CD4-positive, alpha-beta T cell treated with Interleukin-21 for 1 hour (primary cell): ENCODE data around the gene TULP4.
"Not testable (repeated sequence)": the region's sequence is repeated elsewhere in the genome, so short reads cannot be mapped to it uniquely, and the experiment has no call there.

Experiments used
- DNase-seq: peaks from one replicate; pipeline ENCODE4 v3.0.0-alpha.2; 2020

TULP4 gene

DNA sequence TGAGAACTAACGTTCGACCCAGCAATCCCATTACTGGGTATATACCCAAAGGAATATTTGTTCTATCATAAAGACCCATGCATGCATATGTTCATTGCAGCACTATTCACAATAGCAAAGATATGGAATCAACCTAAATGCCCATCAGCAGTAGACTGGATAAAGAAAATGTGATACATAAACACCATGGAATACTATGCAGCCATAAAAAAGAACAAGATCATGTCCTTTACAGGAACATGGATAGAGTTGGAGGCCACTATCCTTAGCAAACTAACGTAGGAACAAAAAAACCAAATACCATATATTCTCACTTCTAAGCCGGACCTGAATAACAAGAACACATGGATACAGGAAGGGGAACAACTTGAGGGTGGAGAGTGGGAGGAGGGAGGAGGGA is 165.5 kb downstream of the TULP4 start:
- DNase-seq: not testable (repeated sequence)

- DNase-seq: no peak
Observed at GRCh38 chr6:158480989-158481388, 168.7 kb downstream of the TULP4 start.

DNA sequence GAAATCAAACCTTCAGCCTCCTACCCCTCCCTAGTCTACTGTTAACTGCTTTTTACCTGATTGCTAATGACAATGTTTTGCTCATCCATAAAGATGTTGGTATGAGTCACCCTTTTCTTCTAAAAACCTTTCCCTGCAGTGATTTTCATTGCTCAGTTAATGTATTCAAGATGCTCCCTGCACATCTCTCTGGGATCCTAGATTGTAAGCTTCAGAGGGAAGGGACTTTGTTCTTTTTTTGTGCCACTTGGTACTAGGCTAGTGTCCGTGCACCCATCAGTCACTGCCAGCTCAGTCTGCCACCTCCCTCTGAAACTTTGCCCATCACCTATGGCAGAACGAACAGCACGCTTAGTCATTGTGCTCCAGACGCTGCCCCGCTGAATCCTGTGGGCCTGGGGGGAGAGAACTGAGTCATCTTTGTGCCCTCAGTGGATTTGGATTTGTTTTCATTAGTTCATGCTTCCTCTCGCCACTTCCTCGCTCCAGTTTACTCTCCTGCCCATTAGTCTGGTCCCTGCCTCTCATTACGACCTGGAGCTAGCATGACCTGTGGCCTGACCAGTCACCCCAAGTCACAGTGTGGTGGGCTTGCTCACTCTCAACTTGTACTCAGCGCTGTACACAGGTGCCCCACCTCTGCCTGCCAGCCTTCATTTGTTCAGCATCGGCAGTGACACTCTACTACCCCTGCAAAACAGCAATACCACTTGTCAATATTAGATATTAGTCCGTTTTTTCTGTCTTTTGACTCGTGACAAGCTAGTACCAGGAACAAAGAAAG is 169.6 kb downstream of the TULP4 start:
- DNase-seq: no peak

GRCh38 chr6:158485431-158485830 is 173.2 kb downstream of the TULP4 start:
- DNase-seq: no peak

DNA sequence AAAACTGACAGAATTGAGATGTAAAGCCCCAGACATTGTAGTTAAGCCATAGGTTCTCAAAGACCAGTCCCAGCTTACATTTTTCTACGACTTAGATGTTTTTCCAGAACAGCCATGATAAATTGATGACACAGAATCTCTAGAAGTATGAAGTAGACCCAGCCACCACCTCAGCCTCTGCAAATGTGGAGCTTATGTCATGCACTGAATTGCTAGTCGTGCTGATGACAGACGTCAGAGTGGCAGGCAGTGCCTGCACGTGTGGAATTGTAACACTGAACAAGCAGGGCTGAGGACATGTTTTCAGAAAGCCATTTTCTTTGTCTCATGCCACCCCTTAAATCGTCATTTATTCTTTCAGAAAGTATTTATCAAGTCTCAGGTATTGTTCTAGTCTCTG is 175.2 kb downstream of the TULP4 start:
- DNase-seq: no peak

DNA sequence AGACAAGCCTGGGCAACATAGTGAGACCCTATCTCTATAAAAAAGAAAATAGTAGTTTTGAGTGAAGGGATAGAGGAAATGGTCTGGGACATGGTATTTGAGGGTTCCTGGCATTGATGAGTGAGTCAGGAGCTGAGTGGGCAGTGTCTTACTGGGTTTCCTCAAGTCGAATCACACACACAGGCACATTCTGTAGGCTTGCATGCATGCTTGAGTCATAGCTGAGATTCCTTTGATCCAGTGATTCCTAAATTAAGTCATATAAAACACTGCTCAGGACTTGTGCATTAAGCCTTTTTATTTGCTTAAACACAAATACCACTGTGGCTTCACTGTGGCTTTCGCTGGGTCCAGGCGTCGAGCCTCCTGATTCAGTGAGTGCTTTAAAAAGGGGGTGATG is 175.8 kb downstream of the TULP4 start:
- DNase-seq: no peak

GRCh38 chr6:158489441-158489840 is 177.2 kb downstream of the TULP4 start:
- DNase-seq: no peak

- no peak for DNase-seq
Observed at GRCh38 chr6:158492881-158493280, 180.6 kb downstream of the TULP4 start.

DNA sequence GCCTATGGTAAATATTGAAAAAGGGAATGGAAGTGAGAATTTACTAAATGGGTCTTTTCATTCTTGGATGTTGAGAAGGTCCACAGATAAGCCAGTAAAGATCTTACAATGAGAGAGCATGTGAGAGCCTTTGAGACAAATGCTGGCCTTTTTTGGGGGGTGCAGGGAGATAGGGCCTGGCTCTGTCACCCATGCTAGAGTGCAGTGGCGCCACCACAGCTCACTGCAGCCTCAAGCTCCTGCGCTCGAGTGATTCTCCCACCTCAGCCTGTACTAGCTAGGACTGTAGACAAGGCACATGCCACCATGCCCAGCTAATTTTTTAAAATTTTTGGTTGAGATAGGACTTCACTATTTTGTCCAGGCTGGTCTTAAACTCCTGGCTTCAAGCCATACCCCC is 184.4 kb downstream of the TULP4 start:
- no peak for DNase-seq

- no peak for DNase-seq
Observed at GRCh38 chr6:158497620-158498019, 185.4 kb downstream of the TULP4 start.

GRCh38 chr6:158498362-158498761 is 186.1 kb downstream of the TULP4 start:
- DNase-seq: no peak

GRCh38 chr6:158499601-158500000 is 187.3 kb downstream of the TULP4 start:
- DNase-seq: no peak

- no peak for DNase-seq
Observed at GRCh38 chr6:158500016-158500735, 187.9 kb downstream of the TULP4 start.

DNA sequence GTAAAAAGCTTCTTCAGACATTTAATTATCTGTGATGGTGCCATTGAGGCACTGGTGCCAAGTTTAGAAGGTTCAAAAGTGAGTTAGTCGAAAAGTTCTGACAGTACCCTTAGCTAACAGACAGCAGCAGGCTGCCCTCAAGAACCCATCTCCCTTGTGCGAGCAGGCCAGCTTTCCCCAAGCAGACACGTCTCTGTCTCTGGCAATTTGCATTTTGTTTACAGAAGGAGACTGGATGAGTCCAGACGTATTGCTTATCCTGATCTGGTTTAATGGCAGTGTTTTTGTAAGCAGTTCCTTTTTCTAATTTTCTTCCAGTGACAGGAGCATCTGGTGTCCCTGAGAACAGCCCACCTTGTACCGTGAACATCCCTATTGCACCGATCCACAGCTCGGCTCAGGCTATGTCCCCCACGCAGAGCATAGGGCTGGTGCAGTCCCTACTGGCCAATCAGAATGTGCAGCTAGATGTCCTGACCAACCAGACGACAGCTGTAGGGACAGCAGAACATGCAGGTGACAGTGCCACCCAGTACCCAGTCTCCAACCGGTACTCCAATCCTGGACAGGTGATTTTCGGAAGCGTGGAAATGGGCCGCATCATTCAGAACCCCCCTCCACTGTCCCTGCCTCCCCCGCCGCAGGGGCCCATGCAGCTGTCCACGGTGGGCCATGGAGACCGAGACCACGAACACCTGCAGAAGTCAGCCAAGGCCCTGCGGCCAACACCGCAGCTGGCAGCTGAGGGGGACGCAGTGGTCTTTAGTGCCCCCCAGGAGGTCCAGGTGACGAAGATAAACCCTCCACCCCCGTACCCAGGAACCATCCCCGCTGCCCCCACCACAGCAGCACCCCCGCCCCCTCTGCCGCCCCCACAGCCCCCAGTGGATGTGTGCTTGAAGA is 189.3 kb downstream of the TULP4 start:
- DNase-seq: no peak

DNA sequence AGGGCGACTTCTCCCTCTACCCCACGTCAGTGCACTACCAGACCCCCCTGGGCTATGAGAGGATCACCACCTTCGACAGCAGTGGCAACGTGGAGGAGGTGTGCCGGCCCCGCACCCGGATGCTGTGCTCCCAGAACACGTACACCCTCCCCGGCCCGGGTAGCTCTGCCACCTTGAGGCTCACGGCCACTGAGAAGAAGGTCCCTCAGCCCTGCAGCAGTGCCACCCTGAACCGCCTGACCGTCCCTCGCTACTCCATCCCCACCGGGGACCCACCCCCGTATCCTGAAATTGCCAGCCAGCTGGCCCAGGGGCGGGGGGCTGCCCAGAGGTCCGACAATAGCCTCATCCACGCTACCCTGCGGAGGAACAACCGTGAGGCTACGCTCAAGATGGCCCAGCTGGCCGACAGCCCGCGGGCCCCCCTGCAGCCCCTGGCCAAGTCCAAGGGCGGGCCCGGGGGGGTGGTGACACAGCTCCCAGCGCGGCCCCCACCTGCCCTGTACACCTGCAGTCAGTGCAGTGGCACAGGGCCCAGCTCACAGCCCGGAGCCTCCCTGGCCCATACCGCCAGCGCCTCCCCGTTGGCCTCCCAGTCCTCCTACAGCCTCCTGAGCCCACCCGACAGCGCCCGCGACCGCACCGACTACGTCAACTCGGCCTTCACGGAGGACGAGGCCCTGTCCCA is 190.1 kb downstream of the TULP4 start:
- DNase-seq: no peak

DNA sequence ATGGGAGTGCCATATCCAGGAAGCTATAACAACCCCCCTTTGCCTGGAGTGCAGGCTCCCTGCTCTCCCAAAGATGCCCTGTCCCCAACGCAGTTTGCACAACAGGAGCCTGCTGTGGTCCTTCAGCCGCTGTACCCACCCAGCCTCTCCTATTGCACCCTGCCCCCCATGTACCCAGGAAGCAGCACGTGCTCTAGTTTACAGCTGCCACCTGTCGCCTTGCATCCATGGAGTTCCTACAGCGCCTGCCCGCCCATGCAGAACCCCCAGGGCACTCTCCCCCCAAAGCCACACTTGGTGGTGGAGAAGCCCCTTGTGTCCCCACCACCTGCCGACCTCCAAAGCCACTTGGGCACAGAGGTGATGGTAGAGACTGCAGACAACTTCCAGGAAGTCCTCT is 191.0 kb downstream of the TULP4 start:
- DNase-seq: no peak

DNA sequence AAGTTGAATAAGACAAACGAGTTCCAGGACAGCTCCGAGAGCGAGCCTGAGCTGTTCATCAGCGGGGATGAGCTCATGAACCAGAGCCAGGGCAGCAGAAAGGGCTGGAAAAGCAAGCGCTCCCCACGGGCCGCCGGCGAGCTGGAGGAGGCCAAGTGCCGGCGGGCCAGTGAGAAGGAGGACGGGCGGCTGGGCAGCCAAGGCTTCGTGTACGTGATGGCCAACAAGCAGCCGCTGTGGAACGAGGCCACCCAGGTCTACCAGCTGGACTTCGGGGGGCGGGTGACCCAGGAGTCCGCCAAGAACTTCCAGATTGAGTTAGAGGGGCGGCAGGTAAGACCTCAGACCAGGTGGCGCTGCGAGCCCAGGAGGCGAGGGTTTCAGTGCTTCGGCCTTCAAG is 191.6 kb downstream of the TULP4 start:
- DNase-seq: no peak

DNA sequence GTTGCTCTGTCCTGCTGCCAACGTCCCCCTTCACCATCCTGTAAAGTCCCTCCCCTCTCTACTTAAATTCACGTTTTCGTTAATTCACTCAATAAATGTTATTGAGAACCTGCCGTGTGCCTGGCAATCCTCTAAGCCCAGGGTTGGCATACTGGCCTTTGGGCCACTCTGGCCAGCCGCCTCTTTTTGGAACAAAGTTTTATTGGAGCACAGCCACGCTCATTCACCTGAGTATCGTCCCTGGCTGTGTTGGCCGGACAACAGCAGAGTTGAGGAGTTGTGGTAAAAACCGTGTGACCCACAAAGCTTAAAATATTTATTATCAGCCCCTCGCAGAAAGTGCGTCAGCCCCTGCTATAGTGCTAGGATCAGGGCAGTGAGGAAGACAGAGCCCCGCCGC is 192.9 kb downstream of the TULP4 start:
- DNase-seq: no peak

DNA sequence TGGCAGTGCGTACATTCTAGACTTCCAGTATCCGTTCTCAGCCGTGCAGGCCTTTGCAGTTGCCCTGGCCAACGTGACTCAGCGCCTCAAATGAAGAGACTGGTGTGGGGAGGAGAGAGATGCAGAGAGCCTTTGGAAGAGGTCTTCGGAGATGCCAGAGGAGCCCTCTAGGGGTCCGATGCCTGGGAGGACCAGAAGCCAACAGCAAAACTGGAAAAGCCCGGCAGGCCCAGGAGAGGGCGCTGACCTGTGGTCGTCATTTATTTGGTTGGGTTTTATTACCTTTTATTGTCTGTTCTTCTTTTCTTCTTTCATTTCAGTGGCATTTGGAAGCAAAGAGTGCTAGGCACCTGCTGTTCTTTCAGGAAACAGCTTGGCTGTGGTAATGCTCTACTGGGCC is 194.3 kb downstream of the TULP4 start:
- DNase-seq: no peak

GRCh38 chr6:158507174-158507573 is 194.9 kb downstream of the TULP4 start:
- no peak for DNase-seq

- DNase-seq: no peak
Observed at GRCh38 chr6:158508450-158508849, 196.2 kb downstream of the TULP4 start.

DNA sequence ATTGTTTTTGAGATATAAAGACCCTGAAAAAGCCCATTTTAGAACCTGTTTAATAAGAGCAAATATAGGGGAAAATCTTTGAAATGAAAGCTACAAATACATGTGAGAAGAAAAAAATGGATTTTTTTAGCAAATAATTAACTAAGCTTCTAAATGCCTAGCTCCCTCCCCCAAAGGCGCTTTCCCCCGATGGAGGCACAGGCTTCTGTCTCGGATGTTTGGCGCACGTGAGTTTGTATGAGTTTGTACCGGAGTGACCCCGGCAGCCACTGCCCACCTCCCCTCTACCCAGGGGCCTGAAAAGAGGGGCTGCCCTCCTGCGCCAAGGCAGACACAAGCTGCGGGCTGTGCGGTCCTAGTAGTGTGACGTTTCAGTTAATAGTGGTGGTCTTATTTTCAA is 197.2 kb downstream of the TULP4 start:
- no peak for DNase-seq

DNA sequence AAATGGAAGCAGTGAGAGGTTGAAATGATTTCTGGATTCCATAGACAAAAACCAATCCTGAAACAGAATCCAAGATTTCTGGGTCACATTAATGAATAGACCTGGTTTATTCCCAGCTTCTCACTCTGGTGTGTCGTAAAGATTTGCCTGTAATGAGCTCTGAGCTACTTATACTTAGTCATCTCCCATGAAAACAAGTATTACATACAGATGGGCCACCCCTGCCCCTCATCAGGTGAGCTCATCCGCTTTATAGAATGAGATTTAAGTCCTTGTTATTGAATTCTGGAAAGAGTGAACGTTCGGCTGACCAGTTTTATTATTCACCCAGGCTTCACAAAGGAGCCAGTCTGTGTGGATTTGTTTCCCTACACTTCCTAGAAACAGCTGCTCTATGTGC is 200.5 kb downstream of the TULP4 start:
- DNase-seq: no peak
